Neural cell (in vitro differentiated cells): ENCODE data around the gene FAM107B. TPM values are rescaled to one million over a fixed set of nuclear protein-coding genes. Genes with fewer than 3 reads are reported as not detected.

Experiments used
- H2AFZ ChIP-seq: fragments of 200-600, 300-800 bp; sonication (generic), shearing (Covaris generic); 2 replicates; pipeline ENCODE4 v1.6.0; 2014; ENCODE audit warnings: low read depth, mild to moderate bottlenecking, antibody characterized with exemption, low read length, moderate library complexity
- H3F3A ChIP-seq: fragments of 200-600 bp; shearing (Covaris generic); 2 replicates; pipeline ENCODE4 v1.6.1; 2016; ENCODE audit warnings: mild to moderate bottlenecking, moderate library complexity, mixed read lengths, antibody characterized with exemption, low read length; ENCODE audit not compliant: insufficient read depth, poor library complexity, severe bottlenecking
- H3K27ac ChIP-seq: fragments of 200-600, 300-800 bp; sonication (generic), shearing (Covaris generic); 2 replicates; pipeline ENCODE4 v1.5.1; 2014; ENCODE audit warnings: mild to moderate bottlenecking, low read length, moderate library complexity
- H3K27me3 ChIP-seq: fragments of 300-800, 200-600 bp; sonication (generic), shearing (Covaris generic); 2 replicates; pipeline ENCODE4 v1.6.0; 2014; ENCODE audit warnings: mild to moderate bottlenecking, low read depth, low read length, moderate library complexity; ENCODE audit not compliant: insufficient read depth
- H3K36me3 ChIP-seq: fragments of 300-800, 200-600 bp; sonication (generic), shearing (Covaris generic); 2 replicates; pipeline ENCODE4 v1.5.1; 2014; ENCODE audit warnings: mild to moderate bottlenecking, antibody characterized with exemption, low read length, moderate library complexity; ENCODE audit not compliant: insufficient read depth
- H3K4me2 ChIP-seq: fragments of 300-800, 200-600 bp; sonication (generic), shearing (Covaris generic); 2 replicates; pipeline ENCODE4 v1.6.0; 2014; ENCODE audit warnings: mild to moderate bottlenecking, low read length
- H3K4me3 ChIP-seq: fragments of 300-800, 200-600 bp; sonication (generic), shearing (Covaris generic); 2 replicates; pipeline ENCODE4 v1.5.1; 2014; ENCODE audit warnings: mild to moderate bottlenecking, low read length, moderate library complexity
- H3K79me2 ChIP-seq: fragments of 200-600 bp; shearing (Covaris generic); replicated peaks from 2 replicates; pipeline ENCODE4 v1.6.0; 2014; ENCODE audit warnings: mild to moderate bottlenecking, low read length, moderate library complexity; ENCODE audit not compliant: insufficient read depth
- H3K9ac ChIP-seq: fragments of 300-800, 200-600 bp; sonication (generic), shearing (Covaris generic); 2 replicates; pipeline ENCODE4 v1.6.1; 2016; ENCODE audit warnings: mild to moderate bottlenecking, low read length, mixed read lengths
- H3K9me2 ChIP-seq: fragments of 200-600 bp; shearing (Covaris generic); 2 replicates; pipeline ENCODE4 v1.6.1; 2016; ENCODE audit warnings: mild to moderate bottlenecking, low read length, mixed read lengths; ENCODE audit not compliant: insufficient read depth
- H3K9me3 ChIP-seq: fragments of 200-600, 300-800 bp; sonication (generic), shearing (Covaris generic); 2 replicates; pipeline ENCODE4 v1.6.1; 2016; ENCODE audit warnings: mild to moderate bottlenecking, mixed run types, low read length, moderate library complexity, mixed read lengths
- H4K20me1 ChIP-seq: fragments of 200-600 bp; shearing (Covaris generic); 2 replicates; pipeline ENCODE4 v1.6.1; 2016; ENCODE audit warnings: mild to moderate bottlenecking, mixed run types; ENCODE audit not compliant: insufficient read depth
- CTCF ChIP-seq: fragments of 450-650 bp; IDR thresholded peaks from 2 replicates; pipeline ENCODE4 v1.5.1; 2014; ENCODE audit warnings: antibody characterized with exemption, mild to moderate bottlenecking, moderate library complexity; ENCODE audit not compliant: poor library complexity, severe bottlenecking
- EP300 ChIP-seq: fragments of 450-650 bp; conservative IDR thresholded peaks from 2 replicates; pipeline ENCODE4 v1.6.1; 2014; ENCODE audit warnings: antibody characterized with exemption, mild to moderate bottlenecking, moderate library complexity; ENCODE audit not compliant: poor library complexity, severe bottlenecking
- EZH2 ChIP-seq: fragments of 200-600, 300-800 bp; shearing (Covaris generic), sonication (generic); IDR thresholded peaks from 2 replicates; pipeline ENCODE4 v1.6.1; 2014; ENCODE audit warnings: antibody characterized with exemption, low read length, borderline replicate concordance, mild to moderate bottlenecking; ENCODE audit not compliant: insufficient read depth, poor library complexity, severe bottlenecking
- MXI1 ChIP-seq: fragments of 450-650 bp; conservative IDR thresholded peaks from 2 replicates; pipeline ENCODE4 v1.6.1; 2014; ENCODE audit warnings: antibody characterized with exemption, mild to moderate bottlenecking; ENCODE audit not compliant: poor library complexity, severe bottlenecking
- POLR2AphosphoS5 ChIP-seq: IDR thresholded peaks from 2 replicates; pipeline ENCODE4 v1.6.1; 2012
- RAD21 ChIP-seq: fragments of 450-650 bp; conservative IDR thresholded peaks from 2 replicates; pipeline ENCODE4 v1.6.1; 2014; ENCODE audit warnings: antibody characterized with exemption, mild to moderate bottlenecking, moderate library complexity
- REST ChIP-seq: IDR thresholded peaks from 2 replicates; pipeline ENCODE4 v1.6.1; 2012; ENCODE audit warnings: borderline replicate concordance
- SMC3 ChIP-seq: fragments of 450-650 bp; conservative IDR thresholded peaks from 2 replicates; pipeline ENCODE4 v1.6.1; 2014; ENCODE audit warnings: antibody characterized with exemption, mild to moderate bottlenecking, moderate library complexity; ENCODE audit not compliant: poor library complexity
- TAF1 ChIP-seq: IDR thresholded peaks from 2 replicates; pipeline ENCODE4 v1.6.1; 2012; ENCODE audit warnings: low read depth
- polyA plus RNA-seq: library from polyadenylated mRNA; depleted of rRNA; stranded (reverse); fragments of >200 nt; gene quantifications from 2 replicates; pipeline ENCODE4 v1.2.3, GENCODE V29; 2014

FAM107B gene
- polyA plus RNA-seq, 1 donor from 2014 or later = 106 TPM

- no peak for TF ChIP-seq TAF1
- TF ChIP-seq REST = peak; percentile 76
- TF ChIP-seq RAD21 = peak; percentile 19
- TF ChIP-seq POLR2AphosphoS5 = no peak
- no peak for TF ChIP-seq CTCF
- TF ChIP-seq EZH2 = no peak
- TF ChIP-seq MXI1 = no peak
- peak; percentile 19 for TF ChIP-seq SMC3
- TF ChIP-seq EP300 = peak; percentile 57
- Histone ChIP-seq H2AFZ (peak overlapping the region; percentile 83), H3K4me3 (no peak overlapping the region), H3K79me2 (no peaks in the 10 kb centered on the region), H3K27me3 (no peaks in the 10 kb centered on the region), H4K20me1 (no peaks in the 10 kb centered on the region), H3K9me2 (no peaks in the 10 kb centered on the region), H3K27ac (peak overlapping the region; percentile 74), H3K4me2 (no peak overlapping the region), H3K9ac (peak overlapping the region; percentile 41), H3F3A (peaks cover 3% of the 10 kb centered on the region), H3K9me3 (no peaks in the 10 kb centered on the region), H3K36me3 (no peaks in the 10 kb centered on the region)
Measured at GRCh38 chr10:14625192-14625631, 149.5 kb downstream of the FAM107B start.

- H4K20me1 ChIP-seq = no peaks in the 10 kb centered on the region
- no peaks in the 10 kb centered on the region for H3K27me3 ChIP-seq
- TF ChIP-seq TAF1 = no peak
- TF ChIP-seq REST = no peak
- no peak for TF ChIP-seq POLR2AphosphoS5
- H3K4me2 ChIP-seq = no peak overlapping the region
- no peak overlapping the region for H2AFZ ChIP-seq
- H3F3A ChIP-seq = peaks cover 3% of the 10 kb centered on the region
- H3K4me3 ChIP-seq = no peak overlapping the region
- H3K9me2 ChIP-seq = no peaks in the 10 kb centered on the region
- H3K9ac ChIP-seq = no peak overlapping the region
- no peaks in the 10 kb centered on the region for H3K9me3 ChIP-seq
- no peak overlapping the region for H3K27ac ChIP-seq
- H3K79me2 ChIP-seq = no peaks in the 10 kb centered on the region
- H3K36me3 ChIP-seq = no peaks in the 10 kb centered on the region
Measured at GRCh38 chr10:14624600-14624999, 150.1 kb downstream of the FAM107B start.
